Esophagus mucosa (tissue), 1 donor: ENCODE measurements around the gene EHD3. TPM values are rescaled to one million over a fixed set of nuclear protein-coding genes. Genes with fewer than 3 reads are reported as not detected.
"Not testable (repeated sequence)": the region's sequence is repeated elsewhere in the genome, so short reads cannot be mapped to it uniquely, and the experiment has no call there.

Experiments used
- ATAC-seq: fragments of 200-7000 bp; cut with Tn5 transposase; one replicate; pipeline ENCODE4 v1.9.1; 2020
- total RNA-seq: library from RNA; stranded (reverse); gene quantifications from one replicate; pipeline ENCODE4 v1.2.4, GENCODE V29; 2023
- donor health status: DM: yes; HTN: yes; CAD: no.

EHD3 gene
- total RNA-seq, 1 donor from 2014 or later: 43.4 TPM

DNA sequence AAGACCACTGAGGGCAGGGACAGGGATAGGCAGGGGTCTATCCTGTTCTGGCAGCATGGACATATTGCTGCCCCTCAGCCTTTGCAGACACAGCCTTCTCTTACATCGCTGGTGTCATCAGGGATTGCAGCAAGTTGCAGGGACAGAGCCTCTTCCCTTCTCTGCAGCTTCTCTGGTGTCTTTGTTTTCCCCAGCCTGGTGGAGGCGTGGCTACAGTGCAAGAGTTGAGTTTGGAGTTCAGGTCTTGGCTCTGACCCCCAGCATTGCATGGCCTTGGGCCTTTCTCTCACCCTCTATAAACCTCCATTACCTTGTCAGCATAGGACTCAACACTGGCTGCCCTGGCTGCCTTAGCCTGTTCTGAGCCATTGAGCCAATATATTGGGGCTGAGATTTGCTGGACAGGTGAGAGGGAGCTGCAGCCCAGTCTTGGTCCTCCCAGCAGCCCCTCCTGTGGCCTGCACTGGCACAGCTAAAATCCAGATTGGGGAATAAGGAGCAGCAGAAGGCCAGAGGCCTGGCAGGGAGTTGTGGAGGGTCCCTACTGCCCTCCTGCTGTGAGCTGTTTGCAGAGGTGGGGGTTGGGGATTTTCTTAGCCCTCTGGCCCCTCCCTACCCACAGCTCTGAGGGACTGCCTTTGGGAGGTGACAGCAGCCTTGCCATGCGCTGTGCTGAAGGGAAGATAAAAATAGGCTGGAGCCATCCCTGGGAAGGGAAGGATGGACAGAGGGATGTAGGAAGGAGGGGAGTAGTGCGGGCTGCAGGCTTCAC lies 22.8 kb downstream of the EHD3 start:
- ATAC-seq: no peak

DNA sequence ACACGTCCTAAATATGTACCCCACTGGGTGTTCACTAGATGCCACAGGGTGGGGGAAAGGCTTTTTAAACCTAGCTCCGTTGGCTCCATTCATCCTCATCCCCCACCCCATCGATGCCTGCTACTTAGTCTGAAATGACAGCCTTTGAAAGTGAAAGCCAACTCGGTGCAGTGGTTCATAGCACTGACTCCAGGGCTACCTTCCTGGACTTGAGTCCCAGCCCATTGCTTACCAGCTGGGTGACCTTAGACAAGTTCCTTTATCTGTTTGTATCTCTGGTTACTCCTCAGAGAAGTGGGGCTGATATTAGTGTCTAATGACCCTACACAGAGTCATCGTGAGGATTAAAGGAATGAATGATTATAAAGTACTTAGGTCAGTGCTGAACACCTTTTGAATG lies 24.4 kb downstream of the EHD3 start:
- no peak for ATAC-seq

DNA sequence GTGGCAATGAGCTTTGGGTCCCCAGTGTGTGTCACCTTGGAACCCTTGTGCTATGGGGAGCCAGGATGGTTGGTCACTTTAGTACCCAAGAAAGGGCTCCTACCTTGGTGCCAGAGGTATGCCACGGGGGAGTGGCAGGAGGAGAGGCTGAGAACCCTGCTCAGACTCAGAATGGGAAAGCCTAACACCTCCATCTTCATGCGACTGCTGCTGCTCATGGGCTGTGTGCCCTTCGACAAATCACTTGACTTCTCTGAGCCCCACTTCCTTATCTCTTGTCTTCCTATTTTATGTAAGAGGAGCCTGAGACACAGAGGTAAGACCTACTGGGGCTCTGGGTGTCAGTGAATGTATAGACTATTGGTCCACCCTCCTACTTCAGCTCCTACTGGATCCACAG lies 25.1 kb downstream of the EHD3 start:
- no peak for ATAC-seq

DNA sequence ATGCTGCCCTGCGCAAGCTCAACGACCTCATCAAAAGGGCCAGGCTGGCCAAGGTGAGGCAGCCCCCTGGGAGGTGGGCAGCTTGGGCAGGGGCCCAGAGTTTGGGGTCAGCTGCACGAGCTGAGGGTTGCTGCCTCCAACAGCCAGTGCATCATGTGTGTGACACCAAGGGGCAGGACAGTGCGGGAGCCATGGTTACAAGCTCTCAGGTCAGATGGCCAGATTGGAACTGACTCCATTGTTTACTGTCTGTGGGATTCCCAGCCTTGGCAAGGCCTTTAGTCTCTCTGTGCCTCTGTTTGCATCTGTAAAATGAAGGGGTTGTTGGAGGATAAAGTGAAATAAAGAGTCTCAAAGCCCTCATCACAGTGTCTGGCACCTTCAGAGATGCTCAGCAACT lies 26.9 kb downstream of the EHD3 start:
- no peak for ATAC-seq

DNA sequence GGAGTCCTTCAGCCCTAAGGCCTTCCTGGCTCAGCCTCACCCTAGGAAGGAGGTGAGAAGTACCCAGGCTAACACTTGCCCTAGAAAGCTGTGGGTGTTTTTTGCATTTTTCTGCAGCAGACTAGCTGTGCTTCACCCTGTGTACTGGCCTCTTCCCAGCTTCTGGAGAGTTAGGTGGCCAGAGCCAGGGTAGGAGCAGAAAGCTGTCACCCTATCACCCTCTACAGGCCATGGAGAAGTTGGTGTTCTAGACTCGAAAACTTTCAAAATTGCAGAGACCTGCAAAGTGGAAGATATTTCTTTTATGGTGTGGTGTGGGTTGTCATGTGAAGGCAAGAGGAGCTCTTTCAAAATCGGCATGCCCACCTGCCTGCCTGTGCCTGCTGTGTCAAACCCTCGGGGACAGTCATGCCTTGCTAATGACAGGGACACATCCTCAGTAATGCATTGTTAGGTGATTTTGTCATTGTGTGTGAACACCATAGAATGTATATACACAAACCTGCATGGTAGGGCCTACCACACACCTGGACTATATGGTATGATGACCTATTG lies 29.8 kb downstream of the EHD3 start:
- ATAC-seq: peak; percentile 53

DNA sequence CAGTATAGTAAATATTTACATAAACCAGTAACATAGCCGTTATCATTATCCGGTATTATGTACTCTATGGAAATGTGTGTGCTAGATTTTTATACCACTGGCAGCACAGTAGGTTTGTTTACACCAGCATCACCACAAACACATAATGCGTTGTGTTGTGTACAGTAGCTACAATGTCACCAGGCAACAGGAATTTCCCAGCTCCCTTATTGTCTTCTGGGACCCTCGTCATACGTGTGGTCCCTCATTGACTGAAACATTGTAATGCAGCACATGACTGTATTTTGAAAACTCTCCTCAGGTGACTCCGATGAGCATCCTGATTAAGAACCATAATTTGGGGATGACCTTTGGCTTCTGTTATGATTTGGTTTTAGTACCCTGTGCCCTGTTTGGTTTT lies 31.3 kb downstream of the EHD3 start:
- ATAC-seq: no peak

DNA sequence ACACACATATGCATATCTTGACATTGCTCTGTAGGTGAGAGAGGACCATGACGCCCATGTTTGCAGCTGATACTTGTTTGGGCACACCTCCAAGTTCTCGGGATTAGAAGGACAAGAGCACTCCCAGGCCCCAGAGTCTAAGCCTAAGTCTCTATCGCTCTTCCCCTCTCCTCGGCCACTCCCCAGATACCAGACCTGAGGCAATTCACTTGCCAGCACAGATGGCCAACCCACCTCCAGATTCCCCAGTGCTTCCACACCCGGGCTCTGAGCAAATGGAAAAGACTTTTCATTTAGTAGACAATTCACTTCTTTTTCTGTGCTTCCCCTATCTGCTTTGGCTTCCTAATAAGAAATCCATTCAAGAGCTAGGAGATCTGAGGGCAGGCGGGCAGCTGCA lies 32.9 kb downstream of the EHD3 start:
- ATAC-seq: no peak

DNA sequence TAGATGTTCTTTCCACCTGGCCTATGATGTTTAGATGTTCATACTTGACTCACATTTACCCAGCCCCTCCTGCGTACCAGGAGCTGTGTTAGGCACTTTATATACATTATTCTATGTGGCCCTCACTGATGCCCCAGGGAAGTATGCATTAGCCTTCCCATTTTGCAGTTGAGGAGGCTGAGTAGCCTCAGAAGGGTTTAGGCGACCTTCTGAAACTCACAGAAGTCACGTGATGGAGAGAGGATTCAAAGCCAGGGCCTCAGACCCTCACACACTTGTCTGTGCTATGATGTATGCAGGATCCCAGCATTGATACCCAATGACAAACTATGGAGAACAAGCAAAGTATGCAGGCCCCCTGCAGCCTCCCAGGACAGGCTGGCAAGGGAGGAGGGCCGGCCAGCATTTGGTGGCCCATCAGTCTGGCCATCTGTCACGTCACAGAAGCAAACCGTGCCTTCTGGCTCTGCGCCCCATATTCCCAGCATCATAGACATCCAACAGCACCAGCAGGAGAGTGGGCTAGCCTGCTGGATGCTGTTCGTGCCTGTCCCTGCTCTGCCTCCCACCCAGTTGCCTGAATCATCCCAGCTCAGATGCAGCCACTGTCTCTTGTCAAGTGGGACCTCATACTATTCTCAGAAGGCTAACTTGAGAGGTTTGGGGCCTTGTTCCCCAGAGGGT lies 33.6 kb downstream of the EHD3 start:
- no peak for ATAC-seq

DNA sequence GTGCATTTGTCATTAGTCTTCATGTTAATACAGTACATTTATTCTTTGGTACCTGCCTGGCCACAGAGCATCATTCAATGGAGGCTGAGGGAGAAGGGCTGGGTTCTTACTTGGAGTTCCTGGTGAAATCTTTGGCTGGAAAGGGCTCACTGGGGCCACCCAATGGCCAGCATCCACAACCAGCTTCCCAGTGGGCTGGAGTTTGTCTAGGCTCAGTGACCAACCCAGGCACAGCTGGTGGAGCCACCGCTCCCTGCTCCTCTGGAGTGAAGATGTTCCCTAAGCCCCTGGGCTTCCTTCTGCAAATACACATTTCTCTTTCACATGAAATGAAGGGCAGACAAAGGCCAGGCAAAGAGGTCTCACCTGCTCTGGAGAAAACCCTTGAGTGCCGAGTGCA lies 34.4 kb downstream of the EHD3 start:
- no peak for ATAC-seq

DNA sequence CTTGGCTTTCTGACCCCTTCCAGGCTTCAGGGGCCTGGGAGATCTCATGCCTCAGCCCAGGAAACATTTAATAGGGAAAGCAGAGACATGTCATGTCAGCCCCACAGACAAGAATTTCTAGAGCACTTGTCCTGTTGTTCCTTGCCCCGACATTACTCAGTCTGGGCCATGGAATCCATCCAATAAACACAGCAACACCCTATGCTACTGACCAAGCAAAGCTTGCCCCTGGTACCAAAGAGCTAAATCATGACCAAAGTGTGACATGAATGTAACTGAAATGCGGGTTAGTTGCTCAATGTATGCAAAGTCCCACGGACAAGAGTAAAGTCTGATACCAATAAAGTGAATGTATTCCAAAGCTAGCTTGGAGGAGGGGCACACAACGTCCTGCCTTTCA lies 35.1 kb downstream of the EHD3 start:
- peak; percentile 10 for ATAC-seq

DNA sequence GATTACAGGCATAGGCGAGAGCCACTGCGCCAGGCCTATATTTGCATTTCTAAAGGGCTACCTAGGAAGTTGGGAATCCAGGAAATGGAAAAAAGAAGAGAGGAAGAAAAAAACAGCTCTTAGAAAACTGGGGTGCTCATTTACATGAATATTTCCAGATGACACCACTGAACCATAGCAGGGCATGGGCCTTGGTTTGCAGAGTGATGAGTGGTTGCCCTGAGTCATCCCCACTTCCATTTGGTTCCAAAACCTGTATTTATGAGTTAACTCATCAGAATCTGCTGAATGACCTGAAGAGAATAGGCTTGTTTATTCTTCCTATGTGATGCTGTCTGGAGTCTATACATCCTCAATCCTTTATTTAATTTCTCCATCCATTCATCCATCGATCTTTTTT lies 36.2 kb downstream of the EHD3 start:
- peak; percentile 81 for ATAC-seq

DNA sequence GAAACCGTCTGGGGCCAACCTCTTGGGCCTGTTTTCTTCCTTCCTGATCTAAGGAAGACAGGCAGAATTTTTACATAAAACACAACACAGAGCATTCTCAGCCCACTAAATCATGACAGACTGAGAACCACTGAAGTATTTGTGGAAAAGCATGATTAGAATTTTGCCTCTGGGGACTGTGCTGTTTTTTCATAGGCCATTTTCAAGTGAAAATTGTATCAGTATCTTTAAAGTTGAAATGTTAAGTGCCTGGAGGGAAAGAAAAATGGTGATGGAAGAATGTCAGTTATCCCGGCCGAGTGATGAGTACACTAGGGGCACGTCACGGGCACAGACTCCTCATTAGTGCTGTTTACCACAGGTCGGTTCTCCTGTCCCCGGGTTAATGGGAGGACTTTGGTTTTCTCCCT lies 36.9 kb downstream of the EHD3 start:
- no peak for ATAC-seq

DNA sequence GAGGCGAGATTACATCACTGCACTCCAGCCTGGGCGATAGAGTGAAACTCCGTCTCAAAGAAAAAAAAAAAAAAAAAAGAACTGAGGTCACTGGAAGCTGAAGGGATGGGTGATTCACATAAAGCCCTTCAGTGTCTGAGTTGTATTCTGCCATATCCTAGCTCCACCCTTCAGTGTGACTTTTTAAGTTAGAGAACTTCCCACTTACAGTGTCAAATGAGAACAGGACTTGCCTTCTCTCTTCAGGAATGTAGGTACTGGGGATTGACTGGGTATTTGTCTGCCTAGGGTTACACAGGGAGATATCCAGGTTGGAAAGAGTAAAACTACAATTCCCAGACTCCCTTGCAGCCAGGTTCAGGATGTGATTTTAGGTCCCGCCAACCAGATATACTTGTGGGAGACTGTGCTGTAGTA lies 37.9 kb downstream of the EHD3 start:
- ATAC-seq: peak; percentile 84

DNA sequence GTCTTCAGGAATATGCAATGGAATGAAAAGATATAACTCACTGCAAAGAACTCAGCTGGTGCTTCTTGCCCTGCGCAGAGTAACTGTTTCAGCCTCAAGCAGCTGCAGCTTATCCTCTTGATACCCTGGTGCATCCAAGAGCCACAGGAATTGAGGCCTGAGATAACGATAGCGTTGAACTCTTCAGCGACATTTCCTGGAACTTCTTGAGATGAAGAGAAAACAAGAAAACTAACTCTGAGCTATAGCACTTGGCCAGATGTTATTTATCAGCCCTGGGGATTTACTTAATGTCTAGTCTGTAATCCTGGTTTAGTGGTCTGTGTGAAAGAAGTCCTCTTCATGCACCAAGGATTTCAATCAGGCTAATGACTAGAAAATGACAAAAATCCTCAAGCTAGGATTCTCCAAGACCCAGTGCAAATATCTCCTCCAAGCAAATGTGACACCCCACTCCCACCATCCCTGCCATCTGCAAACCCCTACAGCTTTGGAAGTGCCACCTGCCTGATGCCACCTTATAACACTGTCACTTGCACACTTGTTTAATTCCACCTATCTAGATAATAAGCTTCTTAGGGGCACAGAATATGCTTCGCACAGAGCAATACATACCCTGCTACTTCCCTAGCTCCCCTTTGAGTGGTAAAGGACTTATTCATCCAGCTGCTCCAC lies 40.6 kb downstream of the EHD3 start:
- no peak for ATAC-seq

DNA sequence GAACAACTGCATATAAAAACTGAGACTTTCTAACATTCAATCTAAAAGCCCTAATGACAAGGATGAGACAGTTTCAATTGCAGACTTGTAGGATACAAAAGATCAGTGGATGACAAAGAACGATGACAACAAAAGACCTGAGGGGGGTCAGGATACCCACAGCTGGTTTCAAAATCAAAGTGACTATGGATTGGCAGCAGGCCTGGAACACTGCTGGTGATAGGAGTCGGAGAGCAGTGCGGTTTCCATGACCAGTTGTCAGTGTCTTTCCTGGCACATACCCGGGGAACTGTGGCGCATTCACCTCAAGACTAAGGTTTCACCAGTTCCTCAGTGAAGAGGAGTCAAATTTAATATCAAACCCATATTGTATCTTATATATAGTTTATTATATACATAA lies 42.0 kb downstream of the EHD3 start:
- ATAC-seq: no peak

DNA sequence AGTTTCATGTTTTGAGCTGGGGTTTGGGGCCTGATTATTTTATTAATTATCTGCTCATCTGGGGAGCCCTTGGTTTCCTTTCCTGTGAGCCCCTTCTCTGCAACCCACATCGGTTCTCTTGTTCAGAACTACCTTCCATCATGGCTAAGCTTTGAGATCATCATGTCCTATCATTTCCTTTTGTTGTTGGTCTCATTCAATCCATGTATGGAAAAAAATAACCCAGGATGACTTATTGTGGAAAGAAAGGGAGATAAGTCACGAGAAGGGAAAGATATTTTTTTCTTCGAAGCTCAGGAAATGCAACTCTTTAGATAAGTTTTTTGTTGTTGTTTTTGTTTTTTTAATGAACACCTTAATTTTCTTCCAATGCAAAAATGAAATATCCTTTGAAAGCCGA lies 43.7 kb downstream of the EHD3 start:
- no peak for ATAC-seq

DNA sequence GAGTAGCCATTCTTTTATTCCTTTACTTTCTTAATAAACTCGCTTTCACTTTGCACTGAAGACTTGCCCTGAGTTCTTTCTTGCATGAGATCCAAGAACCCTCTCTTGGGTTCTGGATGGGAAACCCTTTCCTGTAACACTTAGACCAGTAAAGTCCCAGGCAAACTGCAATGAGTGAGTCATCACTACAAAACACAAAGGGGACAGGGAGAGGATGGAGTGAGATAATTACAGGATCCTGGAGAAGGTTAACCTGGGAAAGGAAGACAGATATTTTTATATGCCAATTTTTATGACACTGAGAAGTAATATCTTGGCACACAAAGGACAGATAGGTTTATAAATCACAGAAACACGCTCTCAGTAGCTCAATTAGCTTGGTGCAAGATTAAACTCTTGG lies 48.7 kb downstream of the EHD3 start:
- peak; percentile 21 for ATAC-seq

DNA sequence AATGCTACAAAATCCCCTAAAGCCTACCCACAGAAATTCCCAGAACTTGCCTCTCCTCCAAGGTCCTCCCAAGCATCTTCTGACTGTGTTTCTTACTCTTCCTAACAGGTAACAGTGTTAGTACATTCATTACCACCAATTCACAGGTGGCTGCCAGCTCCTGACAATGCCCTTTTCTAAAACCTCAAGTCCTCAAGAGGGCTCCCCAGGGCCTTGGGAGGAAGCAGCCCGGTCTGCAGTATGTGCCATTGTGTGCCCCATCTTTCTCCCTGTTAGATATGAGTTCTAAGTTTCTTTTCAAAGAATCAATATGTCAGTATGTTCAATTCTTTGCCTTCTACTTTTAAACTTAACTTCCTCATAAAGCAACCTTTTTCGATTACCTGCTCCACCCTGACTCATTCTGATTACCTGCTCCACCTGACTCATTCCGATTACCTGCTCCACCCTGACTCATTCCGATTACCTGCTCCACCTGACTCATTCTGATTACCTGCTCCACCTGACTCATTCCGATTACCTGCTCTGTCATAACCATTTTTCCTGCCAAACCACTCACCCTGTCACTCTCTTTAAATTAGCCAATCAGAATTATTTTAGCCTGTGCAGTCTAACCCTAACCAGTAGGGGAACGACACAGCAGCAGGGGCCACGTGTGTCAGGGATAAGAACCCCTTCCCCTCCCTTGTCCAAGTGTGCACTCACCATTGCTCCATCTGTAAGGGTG lies 49.4 kb downstream of the EHD3 start:
- ATAC-seq: not testable (repeated sequence)

DNA sequence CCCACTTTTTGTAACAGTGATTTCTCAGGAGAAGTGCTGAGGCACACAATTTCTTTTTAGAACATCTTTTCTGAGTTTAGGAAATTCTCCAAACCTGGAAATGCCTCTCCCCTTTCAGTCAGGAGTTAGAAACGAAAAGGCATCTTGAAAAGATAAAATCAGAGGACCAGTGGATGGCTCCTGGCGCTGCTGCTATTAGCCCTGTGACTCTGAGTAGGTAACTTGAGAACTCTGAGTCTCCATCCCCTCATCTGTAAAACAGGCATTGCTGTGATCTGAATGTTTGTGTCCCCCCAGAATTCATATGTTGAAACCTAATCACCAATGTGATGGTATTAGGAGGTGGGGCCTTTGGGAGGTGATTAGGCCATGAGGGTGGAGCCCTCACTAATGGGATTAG lies 50.2 kb downstream of the EHD3 start:
- ATAC-seq: no peak

DNA sequence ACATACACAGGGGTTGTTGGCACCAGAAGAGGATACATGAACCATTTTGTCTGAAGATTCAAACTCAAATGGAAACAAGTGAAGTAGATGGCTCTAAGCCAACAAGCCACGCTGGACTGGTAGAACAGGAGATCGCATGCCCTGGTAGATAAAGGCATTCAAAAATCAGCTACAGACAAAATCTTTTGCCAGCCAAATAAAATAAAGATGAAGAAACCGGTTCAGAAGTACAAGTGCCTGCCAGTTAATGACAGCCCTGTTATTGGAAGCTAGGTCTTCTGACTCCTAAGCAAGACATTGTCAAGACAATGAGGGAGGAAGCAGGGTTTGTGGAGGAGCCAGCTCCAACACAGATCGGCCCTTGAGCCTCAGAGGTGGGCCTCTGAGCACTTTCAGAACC lies 52.3 kb downstream of the EHD3 start:
- ATAC-seq: peak; percentile 68

DNA sequence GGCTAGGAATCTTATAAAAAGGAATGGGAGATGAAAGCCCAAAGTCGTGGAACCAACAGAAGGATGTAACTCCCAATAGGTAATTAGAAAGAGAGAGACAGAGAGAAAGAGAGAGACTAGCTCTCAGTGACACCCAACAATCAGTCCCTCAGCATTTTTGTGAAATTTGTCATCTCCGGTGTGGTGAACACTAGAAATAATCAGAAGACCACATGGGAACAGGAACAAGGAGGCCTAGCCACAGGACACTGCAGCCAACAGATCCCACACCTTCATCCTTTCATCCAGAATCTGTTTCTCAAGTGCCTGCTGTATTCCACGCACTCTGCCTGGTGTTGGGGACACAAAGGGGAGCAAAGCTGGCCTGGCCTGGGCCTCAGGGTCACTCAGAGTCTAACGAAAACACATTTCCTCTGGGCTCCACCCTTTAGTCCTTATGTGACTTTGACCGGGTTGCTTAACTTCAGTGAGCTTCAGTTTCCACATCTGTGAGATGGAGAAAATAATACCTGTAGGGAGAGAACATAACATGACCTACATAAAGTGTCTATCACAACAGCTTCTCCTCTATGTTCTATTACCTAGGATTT lies 53.1 kb downstream of the EHD3 start:
- peak; percentile 25 for ATAC-seq

DNA sequence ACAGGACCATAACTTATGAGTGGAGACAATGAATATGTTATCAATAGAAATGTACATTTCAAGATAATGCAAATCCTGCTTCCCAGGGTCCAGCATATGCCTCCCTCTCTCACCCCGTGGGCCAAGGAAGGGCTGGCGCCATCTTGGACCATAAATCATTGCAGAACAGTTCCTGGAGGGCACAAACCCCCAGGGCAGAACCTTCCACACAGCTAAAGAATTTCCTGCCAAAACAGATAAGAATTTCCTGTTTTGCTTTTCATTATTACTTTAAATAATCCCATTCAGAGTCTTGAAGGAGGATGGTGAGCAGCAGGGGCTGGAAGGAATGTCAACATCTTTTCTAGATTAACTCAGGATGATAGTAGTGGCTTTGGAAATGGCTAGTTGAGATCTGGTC lies 53.7 kb downstream of the EHD3 start:
- ATAC-seq: no peak
